Stimulated activated memory B cell treated with anti-CD40 and anti-IgM and Interleukin-4, amounts not matched to agents 10 μg/mL and 1 μg/mL and 100 μg/mL, for 72 hours (primary cell): ENCODE data around the gene SYT15.
"Not testable (repeated sequence)": the region's sequence is repeated elsewhere in the genome, so short reads cannot be mapped to it uniquely, and the experiment has no call there.

ENCODE experiments used
- ATAC-seq: fragments of 150-1000 bp; cut with Tn5 transposase; 2 replicates; pipeline ENCODE4 v1.10.0; 2021
- H3K27ac Mint-ChIP-seq: one replicate; pipeline ENCODE4 v1.8.0; 2022; ENCODE audit warnings: mild to moderate bottlenecking, mixed read lengths
- H3K27me3 Mint-ChIP-seq: one replicate; pipeline ENCODE4 v1.8.0; 2022; ENCODE audit warnings: mixed read lengths
- H3K36me3 Mint-ChIP-seq: one replicate; pipeline ENCODE4 v1.8.0; 2022; ENCODE audit warnings: mixed read lengths
- H3K4me1 Mint-ChIP-seq: one replicate; pipeline ENCODE4 v1.8.0; 2022; ENCODE audit warnings: mixed read lengths
- H3K4me3 Mint-ChIP-seq: one replicate; pipeline ENCODE4 v1.8.0; 2022; ENCODE audit warnings: mild to moderate bottlenecking, moderate library complexity, mixed read lengths
- H3K9me3 Mint-ChIP-seq: one replicate; pipeline ENCODE4 v1.8.0; 2022; ENCODE audit warnings: mixed read lengths

Gene SYT15

DNA sequence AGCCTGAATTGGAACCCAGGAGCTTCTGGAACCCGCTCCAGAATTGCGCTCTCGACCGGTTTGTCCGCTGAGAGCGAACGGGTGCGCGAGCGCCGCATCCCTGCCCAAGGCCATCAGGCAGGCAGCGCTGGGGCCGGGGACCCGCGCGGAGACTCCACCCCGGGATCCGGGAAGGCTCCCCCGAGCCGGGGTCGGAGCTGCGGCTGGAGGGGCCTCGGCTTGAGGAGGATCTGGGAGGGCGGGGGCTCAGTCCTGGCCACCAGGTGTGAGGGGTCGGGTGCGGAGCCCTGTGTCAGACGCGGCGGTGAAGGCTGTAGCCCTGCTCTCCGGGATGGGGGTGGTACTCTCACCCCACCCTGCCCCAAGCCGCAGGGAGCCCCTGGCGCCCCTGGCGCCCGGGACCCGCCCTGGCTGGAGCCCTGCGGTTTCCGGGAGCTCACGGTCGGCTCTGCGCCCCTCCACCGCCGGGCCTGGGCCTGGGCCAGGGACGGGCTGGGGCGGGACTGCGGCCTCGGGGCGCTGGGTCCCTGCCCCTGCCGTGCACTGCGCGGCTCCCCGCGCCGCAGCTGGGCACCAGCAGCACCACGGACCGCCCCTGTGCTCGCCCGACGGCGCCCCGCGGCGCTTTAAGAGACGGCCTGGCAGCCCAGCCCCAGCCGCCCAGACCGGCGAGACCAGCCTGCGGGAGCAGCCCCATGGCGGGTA lies at the start of gene SYT15:
Gene SYT15, plus strand, starts transcription at position 655 of the 705 bp plus-strand sequence. Its CDS starts 41 bp downstream, at position 696.
- H3K4me1 Mint-ChIP-seq, H3K9me3 Mint-ChIP-seq, H3K27me3 Mint-ChIP-seq, H3K4me3 Mint-ChIP-seq, H3K36me3 Mint-ChIP-seq, ATAC-seq, H3K27ac Mint-ChIP-seq: not testable (repeated sequence)

DNA sequence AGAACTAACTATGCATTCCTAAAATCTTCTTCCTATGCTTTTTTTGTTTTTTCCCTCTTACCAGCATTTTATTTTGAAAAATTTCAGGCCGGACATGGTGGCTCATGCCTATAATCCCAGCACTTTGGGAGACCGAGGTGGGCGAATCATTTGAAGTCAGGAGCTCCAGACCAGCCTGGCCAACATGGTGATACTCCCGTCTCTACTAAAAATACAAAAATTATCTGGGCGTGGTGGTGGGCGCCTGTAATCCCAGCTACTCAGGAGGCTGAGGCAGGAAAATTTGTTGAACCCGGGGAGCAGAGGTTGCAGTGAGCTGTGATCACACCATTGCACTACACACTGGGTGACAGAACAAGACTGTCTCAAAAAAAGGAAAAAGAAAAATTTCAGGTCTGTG lies 49.2 kb upstream of the SYT15 start:
- not testable (repeated sequence) for H3K4me1 Mint-ChIP-seq, H3K4me3 Mint-ChIP-seq, ATAC-seq, H3K36me3 Mint-ChIP-seq, H3K27me3 Mint-ChIP-seq, H3K27ac Mint-ChIP-seq, H3K9me3 Mint-ChIP-seq

DNA sequence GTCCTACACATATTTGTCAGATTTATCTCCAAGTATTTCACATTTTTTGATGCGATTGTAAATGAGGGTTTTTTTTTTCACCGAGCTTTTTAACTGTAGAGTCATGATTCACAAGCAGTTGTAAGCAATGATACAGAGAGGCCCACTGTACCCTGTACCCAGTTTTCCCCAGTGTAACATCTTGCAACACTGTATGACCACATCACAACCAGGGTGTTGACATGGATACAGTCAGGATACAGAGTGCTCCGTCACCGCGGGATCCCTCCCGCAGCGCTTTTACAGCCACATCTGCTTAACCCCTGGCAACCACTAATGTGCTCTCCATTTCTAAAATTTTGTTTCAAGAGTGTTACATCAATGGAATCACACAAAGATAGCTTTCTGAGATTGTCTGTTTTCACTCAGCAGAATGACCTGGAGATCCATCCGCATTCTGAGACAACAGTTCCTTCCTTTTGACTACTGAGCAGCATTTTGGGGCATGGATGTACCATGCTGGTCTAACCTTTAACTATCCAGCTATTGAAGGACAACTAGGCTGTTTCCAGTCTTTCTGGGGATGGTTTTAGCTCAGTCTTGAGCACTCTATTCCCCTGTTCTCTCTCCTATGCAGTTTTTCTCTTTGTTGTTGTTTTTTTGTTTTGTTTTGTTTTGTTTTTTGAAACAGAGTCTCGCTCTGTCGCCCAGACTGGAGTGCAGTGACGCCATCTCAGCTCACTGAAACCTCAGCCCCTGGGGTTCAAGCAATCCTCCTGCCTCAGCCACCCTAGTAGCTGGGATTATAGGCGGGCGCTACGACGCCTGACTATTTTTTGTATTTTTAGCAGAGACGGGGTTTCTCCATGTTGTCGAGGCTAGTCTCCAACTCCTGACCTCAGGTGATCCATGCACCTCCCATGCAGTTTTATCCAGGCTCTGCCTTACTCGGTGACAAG lies 48.4 kb upstream of the SYT15 start:
- ATAC-seq: peak; percentile 20
- Mint-ChIP-seq H3K4me3 (no peak overlapping the region), H3K4me1 (no peaks in the 10 kb centered on the region), H3K27ac (no peak overlapping the region), H3K27me3 (no peaks in the 10 kb centered on the region), H3K36me3 (no peaks in the 10 kb centered on the region), H3K9me3 (no peaks in the 10 kb centered on the region)

DNA sequence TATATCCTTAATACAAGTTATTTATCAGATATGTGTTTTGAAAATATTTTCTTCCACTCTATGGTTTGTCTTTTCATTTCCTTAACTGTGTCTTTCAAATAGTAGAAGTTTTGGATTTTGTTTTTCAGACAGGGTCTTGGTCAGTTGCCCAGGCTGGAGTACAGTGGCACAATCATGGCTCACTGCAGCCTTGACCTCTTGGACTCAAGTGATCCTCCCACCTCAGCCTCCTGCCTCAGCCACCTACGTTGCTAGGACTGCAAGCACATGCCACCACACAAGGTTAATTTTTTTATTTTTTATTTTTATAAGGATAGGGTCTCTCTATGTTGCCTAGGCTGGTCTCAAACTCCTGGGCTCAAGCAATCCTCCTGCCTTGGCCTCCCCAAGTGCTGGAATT lies 46.7 kb upstream of the SYT15 start:
- H3K27me3 Mint-ChIP-seq, H3K27ac Mint-ChIP-seq, H3K4me3 Mint-ChIP-seq, ATAC-seq, H3K9me3 Mint-ChIP-seq, H3K4me1 Mint-ChIP-seq, H3K36me3 Mint-ChIP-seq: not testable (repeated sequence)

DNA sequence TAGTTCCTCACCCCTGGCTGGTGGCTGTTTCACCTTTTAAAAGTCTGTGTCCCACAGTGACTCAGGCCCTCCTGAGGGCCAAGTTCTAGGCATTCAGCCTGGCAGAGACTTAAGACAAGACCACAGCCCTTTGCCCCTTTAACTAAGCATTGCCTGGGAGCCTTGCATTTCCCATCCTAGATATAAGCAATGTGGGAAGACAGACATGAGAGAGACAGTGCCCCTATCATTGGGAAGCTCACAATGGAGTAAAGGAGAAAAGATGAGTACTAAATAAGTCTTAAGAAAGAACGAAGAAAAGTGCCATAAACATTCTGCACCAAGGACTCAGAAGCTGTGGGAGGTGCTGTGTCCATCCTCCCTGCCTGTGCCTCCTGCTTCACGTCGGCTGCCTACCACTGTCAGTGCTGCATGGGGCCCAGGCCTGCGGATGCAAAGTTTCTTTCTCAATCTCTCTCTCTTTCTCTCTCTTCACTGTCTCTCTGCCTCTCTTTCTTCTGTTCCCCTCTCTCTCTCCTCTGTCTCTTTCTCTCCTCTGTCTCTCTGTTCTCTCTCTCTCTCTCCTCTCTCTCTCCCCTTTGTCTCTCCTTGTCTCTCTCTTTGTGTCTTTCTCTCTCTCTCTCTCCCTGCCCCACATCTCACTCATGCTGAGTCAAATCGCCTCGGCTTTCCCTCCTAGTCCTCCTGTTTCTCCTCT lies 44.0 kb upstream of the SYT15 start:
- ATAC-seq: peak; percentile 19
- H3K27me3 Mint-ChIP-seq: peaks cover under 1% of the 10 kb centered on the region
- H3K36me3 Mint-ChIP-seq: no peaks in the 10 kb centered on the region

DNA sequence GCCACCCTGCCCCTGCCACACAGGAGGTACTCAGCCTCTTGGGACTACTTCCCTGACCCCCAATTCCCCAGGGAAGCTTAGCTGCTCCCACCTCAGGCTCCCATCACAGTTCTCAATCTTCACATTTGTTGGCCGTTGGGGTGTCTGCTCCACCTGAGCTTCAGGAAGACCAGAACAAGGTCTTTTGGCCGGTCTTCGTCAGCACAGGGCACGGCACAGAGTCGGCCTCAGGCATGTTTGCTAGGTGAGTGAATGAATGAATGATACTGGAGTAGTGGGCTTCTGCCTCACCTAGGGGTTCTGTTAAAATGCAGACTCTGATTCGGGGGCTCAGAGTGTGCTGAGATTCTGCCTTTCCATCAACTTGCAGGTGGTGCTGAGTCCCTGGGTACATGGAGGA lies 42.8 kb upstream of the SYT15 start:
- H3K27me3 Mint-ChIP-seq: peaks cover 11% of the 10 kb centered on the region
- no peak overlapping the region for H3K27ac Mint-ChIP-seq
- H3K36me3 Mint-ChIP-seq: no peaks in the 10 kb centered on the region
- no peak overlapping the region for H3K4me3 Mint-ChIP-seq
- no peaks in the 10 kb centered on the region for H3K9me3 Mint-ChIP-seq
- peaks cover 6% of the 10 kb centered on the region for H3K4me1 Mint-ChIP-seq
- no peak for ATAC-seq

More for the DNA sequence above, 44.0 kb upstream of the SYT15 start:
- Mint-ChIP-seq H3K27ac (no peak overlapping the region), H3K9me3 (no peaks in the 10 kb centered on the region), H3K4me3 (no peak overlapping the region), H3K4me1 (no peaks in the 10 kb centered on the region)

DNA sequence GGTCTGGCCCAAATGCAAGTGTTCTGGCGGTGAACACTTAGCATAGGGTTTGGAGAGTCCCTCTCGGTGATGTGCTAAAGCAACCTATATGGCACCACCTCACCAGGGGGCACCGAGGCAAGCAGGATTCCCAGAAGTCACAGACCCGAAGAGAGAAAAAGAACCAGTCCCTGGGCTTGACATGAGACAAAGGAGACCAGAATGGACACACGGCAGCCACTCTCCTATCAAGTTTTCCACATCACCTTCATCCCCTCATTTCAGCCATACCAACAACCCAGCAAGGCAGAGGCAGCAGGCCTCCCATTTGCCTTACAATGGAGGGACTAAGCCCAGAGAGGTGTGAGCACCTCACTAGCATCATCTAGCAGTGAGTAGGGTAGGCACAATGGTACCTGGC lies 42.1 kb upstream of the SYT15 start:
- no peaks in the 10 kb centered on the region for H3K9me3 Mint-ChIP-seq
- H3K27ac Mint-ChIP-seq: no peak overlapping the region
- no peaks in the 10 kb centered on the region for H3K36me3 Mint-ChIP-seq
- no peak for ATAC-seq
- H3K27me3 Mint-ChIP-seq: peaks cover 11% of the 10 kb centered on the region
- H3K4me1 Mint-ChIP-seq: peaks cover 6% of the 10 kb centered on the region
- H3K4me3 Mint-ChIP-seq: no peak overlapping the region

DNA sequence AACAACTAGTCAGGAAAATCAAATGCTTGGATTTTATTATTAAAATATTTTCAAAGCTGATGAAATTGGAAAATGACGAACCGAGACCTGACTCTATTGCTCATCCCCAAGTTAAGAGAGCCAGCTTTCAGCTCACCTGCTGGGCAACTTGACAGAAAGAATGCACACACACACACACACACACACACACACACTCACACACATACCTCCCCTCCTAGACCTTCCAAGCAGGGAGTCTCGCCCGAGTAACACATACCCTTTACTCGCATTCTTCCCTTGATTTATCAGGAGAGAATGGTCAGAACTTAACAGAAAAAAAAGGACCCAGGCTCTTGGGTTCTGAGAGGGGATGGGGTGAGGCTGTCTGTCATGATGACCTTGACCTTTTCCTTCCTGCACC lies 41.6 kb upstream of the SYT15 start:
- Mint-ChIP-seq H3K9me3 (no peaks in the 10 kb centered on the region), H3K4me3 (no peak overlapping the region), H3K36me3 (no peaks in the 10 kb centered on the region), H3K4me1 (peaks cover 6% of the 10 kb centered on the region), H3K27ac (no peak overlapping the region), H3K27me3 (peaks cover 11% of the 10 kb centered on the region)
- no peak for ATAC-seq

DNA sequence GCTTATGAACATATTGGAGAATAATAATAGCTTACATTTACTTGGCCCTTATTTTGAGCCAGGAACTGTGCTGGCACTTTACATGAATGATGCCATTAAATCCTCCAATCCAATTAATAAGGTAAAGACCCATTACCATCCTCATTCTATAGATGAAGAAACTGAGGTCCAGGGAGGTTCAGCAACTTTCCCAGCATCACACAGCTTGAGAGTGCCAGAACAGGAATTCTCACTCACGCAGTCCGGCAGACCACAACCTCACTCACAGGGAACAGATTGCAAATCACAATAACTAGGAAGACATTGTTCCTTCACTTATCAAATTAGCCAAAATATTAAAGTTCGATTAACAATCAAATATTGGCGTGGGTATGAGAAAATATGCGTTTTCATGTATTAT lies 40.8 kb upstream of the SYT15 start:
- no peaks in the 10 kb centered on the region for H3K9me3 Mint-ChIP-seq

DNA sequence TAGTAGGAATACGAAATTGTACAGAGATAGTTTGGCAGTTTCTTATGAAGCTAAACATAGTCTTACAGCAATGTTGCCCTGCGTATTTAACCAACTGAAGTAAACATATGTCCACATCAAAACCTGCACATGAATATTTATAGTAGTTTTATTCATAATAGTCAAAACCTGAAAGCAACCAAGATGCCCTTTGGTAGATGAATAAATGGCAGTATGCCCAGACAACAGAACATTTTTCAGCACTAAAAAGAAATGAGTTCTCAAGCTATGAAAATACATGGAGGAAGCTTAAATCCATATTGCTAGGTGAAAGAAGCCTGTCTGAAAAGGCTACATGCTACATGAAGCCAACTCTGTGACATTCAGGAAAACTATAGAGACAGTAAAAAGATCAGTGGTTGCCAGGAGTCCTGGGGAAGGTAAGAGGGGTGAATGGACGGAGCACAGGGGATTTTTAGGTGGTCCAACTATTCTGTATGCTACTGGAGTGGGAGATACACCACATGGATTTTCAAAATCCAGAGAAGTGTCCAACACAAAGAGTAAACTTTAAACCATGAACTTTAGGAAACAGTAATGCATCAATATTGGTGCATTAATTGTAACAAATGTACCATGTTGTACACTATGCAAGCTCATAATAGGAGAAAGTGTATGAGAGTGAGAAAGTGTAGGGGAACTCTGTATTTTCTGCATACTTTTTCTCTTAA lies 40.1 kb upstream of the SYT15 start:
- no peak for ATAC-seq
- H3K9me3 Mint-ChIP-seq: no peaks in the 10 kb centered on the region
- peaks cover 11% of the 10 kb centered on the region for H3K27me3 Mint-ChIP-seq
- H3K4me1 Mint-ChIP-seq: peaks cover 6% of the 10 kb centered on the region
- H3K4me3 Mint-ChIP-seq: no peak overlapping the region
- no peaks in the 10 kb centered on the region for H3K36me3 Mint-ChIP-seq
- no peak overlapping the region for H3K27ac Mint-ChIP-seq

More for the DNA sequence above, 40.8 kb upstream of the SYT15 start:
- Mint-ChIP-seq H3K4me3 (no peak overlapping the region), H3K4me1 (peaks cover 6% of the 10 kb centered on the region), H3K27me3 (peaks cover 11% of the 10 kb centered on the region), H3K36me3 (no peaks in the 10 kb centered on the region), H3K27ac (no peak overlapping the region)
- ATAC-seq: no peak

DNA sequence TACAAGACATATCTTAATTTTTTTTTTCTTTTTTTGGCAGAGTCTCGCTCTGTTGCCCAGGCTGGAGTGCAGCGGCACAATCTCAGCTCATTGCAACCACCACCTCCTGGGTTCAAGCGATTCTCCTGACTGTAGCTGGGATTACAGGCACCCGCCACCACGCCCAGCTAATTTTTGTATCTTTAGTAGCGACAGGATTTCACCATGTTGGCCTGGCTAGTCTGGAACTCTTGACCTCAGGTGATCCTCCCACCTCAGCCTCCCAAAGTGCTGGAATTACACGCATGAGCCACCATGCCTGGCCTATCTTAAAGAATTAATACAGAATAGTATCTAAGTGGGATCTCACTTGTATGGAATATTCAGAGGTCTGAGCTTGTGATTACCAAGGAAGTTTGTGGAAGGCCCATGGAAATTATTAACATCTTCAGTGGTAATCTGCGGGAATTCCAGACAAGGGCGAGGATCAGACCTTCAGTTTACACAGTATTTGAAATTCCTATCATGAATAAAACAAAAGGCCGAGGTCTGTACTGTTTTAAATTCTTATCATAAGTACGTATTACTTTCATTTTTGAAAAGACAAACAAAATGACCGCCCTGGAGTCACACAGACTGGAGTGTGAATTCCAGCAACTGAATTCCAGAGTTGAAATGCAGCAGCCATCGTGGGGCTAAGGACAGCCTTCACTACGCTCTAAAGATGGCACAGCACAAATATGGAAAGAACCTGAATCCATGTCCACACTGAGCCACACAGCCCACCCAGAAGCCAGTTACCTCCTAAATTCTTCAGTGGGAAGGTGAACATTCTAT lies 39.1 kb upstream of the SYT15 start:
- no peak overlapping the region for H3K27ac Mint-ChIP-seq
- ATAC-seq: no peak
- no peaks in the 10 kb centered on the region for H3K36me3 Mint-ChIP-seq
- H3K4me1 Mint-ChIP-seq: peaks cover 6% of the 10 kb centered on the region
- H3K27me3 Mint-ChIP-seq: peaks cover 11% of the 10 kb centered on the region
- H3K4me3 Mint-ChIP-seq: no peak overlapping the region
- H3K9me3 Mint-ChIP-seq: no peaks in the 10 kb centered on the region

DNA sequence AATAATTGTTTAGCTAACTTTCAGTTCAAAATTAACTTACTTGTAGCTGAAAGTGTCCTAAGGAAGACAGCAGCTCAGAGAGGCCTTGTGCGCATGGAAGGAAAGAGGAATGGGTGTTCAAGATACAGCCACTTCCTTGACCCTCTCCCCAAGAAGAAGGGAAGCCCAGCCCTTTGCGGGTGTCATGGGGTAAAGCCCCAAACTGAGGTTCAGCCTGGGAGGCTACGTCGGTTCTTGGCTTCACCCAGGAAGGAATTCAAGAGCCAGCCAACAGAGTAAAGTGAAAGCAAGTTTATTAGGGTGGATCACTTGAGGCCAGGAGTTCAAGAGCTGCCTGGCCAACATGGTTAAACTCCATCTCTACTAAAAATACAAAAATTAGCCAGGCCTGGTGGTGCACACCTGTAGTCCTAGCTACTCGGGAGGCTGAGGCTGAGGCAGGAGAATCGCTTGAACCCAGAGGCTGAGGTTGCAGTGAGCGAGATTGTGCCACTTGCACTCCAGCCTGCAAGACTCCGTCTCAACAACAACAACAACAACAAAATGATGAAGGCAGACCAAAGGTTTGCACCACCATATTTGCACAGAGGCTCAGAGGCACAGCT lies 38.4 kb upstream of the SYT15 start:
- Mint-ChIP-seq H3K27ac (no peak overlapping the region), H3K4me3 (no peak overlapping the region), H3K4me1 (peaks cover 6% of the 10 kb centered on the region), H3K9me3 (no peaks in the 10 kb centered on the region), H3K36me3 (no peaks in the 10 kb centered on the region), H3K27me3 (peaks cover 11% of the 10 kb centered on the region)
- ATAC-seq: no peak

DNA sequence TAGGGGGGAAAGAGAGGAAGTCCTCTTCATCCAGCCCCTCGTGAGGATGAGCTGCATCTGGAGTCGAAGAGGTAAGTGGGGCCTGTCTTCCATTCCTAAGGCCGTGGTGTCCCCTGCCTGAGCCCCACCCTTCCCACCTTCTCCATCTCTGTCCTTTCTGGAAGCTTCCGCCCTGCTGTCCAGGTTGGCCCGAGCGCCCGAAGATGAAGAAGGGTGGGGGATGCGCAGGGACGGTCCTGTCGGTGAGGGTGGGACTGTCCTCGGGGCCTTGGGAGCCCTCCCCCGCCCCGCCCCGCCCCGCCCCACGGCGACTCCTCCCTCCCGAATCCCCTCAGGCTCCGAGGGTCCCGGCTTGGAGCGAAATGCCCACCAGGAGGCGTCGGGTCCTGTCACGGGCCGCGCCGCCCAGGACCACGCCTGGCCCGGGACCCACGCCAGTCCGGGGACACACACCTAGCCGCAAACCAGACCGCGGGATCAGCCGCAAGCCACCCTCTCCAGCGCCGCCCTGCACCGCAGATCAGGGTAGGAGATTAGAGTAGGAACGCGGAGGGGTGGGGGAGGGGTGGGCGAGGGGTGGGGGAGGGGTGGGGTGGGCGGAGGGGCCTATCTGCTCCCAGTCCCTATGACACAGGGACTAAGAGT lies 37.8 kb upstream of the SYT15 start:
- no peak overlapping the region for H3K4me3 Mint-ChIP-seq
- H3K27me3 Mint-ChIP-seq: peaks cover 11% of the 10 kb centered on the region

More for the DNA sequence above, 37.8 kb upstream of the SYT15 start:
- Mint-ChIP-seq H3K27ac (no peak overlapping the region), H3K36me3 (no peaks in the 10 kb centered on the region), H3K9me3 (no peaks in the 10 kb centered on the region), H3K4me1 (peaks cover 6% of the 10 kb centered on the region)
- no peak for ATAC-seq
